Pons (tissue), 1 donor: ENCODE data around the gene UBXN6.

Source experiments
- DNase-seq: peaks from one replicate; pipeline ENCODE4 v3.0.0-alpha.2; 2016; ENCODE audit warnings: low spot score

The UBXN6 gene

GRCh38 chr19:4493929-4494690 is 36.5 kb upstream of the UBXN6 start:
- no peak for DNase-seq

DNA sequence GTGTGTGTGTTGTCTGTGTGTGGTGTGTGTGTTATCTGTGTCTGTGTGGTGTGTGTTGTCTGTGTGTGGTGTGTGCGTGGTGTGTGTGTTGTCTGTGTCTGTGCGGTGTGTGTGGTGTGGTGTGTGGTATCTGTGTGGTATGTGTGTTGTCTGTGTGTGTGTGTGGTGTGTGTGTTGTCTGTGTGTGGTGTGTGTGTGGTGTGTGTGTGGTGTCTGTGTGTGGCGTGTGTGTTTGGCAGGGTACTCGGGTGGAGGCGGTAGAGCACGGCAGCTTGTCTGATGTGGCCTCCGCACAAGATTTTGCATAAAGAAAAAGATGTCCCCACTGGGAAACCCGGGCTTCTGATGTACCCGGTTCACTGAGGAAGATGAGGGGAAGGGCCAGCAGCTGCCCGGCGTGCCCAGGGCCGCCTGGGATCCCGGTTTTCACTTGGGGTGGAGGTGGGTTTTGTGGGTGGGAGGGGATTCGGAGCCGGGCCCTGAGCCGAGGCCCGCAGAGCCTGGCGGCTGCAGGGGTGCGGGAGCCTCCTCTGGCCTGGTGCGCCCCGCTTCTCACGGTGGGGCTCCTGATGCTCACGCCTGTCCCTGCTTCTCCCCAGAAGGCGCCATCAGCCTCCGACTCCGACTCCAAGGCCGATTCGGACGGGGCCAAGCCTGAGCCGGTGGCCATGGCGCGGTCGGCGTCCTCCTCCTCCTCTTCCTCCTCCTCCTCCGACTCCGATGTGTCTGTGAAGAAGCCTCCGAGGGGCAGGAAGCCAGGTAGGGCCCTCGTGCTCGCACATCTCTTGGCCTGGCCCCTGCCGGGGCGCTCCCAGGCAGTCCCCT is 35.7 kb upstream of the UBXN6 start:
- DNase-seq, result no peak

DNA sequence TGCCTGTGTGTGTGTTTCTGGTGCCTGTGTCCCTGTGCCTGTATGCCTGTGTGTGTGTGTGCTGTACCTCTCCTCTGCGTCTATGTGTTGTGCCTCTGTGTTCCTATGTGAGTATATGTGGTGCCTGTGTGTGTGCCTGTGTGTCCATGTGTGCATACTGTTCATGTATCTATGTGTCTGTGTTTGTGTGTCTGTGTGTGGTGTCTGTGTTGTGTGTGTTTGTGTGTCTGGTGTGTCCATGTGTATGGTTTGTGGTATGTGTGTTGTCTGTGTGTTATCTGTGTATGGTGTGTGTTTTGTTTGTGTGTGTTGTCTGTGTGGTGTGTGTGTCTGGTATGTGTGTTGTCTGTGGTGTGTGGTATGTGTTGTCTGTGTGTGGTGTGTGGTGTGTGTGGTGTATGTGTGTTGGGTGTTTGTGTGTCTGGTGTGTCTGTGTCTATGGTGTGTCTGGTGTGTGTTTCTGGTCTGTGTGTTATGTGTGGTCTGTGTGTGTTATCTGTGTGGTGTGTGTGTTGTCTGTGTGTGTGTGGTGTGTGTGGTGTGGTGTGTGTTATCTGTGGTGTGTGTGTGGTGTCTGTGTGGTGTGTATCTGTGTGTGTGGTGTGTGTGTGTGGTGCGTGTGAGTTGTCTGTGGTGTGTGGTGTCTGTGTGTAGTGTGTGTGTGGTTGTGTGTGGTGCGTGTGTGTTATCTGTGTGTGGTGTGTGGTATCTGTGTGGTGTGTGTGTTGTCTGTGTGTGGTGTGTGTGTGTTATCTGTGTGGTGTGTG is 34.9 kb upstream of the UBXN6 start:
- no peak for DNase-seq

- no peak for DNase-seq
Measured at GRCh38 chr19:4491446-4491845, 33.9 kb upstream of the UBXN6 start.

DNA sequence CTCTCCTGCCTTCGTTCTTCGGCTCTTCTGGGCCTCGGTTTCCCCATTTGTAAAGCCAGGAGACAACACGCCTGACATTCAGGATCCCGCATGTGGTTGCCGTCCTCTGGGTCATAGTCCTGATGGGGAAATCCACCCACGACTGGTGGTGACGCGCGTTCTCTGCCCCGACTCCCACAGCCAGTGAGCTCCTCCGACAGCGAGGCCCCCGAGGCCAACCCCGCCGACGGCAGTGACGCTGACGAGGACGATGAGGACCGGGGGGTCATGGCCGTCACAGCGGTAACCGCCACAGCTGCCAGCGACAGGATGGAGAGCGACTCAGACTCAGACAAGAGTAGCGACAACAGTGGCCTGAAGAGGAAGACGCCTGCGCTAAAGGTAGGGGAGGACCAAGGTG is 30.9 kb upstream of the UBXN6 start:
- DNase-seq, result no peak

- no peak for DNase-seq
Measured at GRCh38 chr19:4487572-4487971, 30.0 kb upstream of the UBXN6 start.

GRCh38 chr19:4483385-4483784 is 25.8 kb upstream of the UBXN6 start:
- DNase-seq, result no peak

DNA sequence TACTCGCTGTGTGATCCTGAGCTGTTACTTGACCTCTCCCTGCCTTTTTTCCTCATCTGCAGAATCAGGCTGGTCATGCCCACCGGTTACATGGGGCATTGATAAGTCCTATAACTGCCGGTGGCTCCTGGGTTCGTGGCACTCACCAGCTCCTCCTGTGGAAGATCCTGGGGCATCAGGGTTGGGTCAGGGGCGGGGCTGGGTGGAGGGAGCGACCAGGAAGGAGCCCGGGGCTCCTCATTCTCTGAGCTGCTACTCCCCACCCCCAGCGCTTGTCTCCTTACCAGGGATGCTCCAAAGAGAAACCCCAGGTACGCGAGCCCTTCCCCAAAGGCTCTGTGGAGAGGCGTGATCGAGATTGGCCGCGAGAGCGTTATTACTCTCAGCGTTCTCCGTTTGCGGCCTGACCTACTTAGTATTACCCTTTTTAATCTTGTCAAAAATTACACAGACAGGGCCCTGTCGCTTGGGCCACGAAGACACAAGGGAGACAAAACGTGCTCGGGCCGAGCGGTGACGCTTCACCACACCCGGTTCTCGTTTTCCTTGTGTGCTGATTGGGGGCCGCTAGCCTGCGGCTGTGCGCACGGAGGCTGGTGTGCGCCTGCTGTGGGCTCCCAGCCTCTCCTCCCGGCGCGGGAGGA is 25.2 kb upstream of the UBXN6 start:
- DNase-seq, result no peak

DNA sequence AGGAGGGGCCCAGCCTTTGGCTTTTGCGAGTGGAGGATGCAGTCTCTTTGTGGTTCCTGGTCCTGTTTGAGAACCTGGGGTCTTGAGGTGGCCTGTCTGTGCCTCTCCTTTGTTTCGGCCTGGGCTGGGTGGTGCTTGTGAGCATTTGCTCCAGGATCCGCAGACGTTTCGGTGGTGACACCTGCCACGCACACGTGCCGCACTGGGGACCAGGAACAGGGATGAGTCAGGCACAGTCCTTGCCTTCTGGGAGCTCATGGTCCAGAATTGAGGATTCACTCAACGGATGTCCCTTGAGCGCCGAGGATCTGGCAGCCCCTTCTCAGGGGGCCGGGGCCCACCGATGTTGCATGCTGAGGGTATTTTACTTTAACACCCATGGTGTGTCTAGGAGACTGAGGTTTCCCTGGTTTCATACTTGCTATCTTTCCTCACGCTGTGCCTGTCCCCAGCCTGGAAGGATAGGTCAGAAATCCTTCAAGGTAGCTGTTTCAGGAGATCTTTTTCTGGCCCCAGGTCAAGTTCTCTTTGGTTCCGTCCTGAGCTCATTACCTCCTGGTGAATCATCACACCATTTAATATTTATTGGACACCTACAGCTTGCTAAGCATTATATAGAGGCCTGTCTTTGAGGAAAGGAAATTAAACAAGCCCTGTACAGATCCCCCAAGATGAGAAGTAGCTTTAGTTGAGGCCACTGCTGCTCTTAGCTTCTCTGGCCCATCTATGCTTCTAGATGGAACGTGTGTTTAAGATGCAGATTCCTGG is 19.6 kb upstream of the UBXN6 start:
- DNase-seq, result no peak

- peak; percentile 63 for DNase-seq
Measured at GRCh38 chr19:4474514-4475022, 17.0 kb upstream of the UBXN6 start.

- no peak for DNase-seq
Measured at GRCh38 chr19:4473763-4474513, 16.3 kb upstream of the UBXN6 start.

- DNase-seq, result no peak
Measured at GRCh38 chr19:4473011-4473762, 15.6 kb upstream of the UBXN6 start.

GRCh38 chr19:4472174-4472974 is 14.8 kb upstream of the UBXN6 start, which contains the start of gene HDGFL2:
HDGFL2 (plus strand) TSS chr19:4472297; CDS start chr19:4472351, 54 bp downstream.
- DNase-seq, result no peak

DNA sequence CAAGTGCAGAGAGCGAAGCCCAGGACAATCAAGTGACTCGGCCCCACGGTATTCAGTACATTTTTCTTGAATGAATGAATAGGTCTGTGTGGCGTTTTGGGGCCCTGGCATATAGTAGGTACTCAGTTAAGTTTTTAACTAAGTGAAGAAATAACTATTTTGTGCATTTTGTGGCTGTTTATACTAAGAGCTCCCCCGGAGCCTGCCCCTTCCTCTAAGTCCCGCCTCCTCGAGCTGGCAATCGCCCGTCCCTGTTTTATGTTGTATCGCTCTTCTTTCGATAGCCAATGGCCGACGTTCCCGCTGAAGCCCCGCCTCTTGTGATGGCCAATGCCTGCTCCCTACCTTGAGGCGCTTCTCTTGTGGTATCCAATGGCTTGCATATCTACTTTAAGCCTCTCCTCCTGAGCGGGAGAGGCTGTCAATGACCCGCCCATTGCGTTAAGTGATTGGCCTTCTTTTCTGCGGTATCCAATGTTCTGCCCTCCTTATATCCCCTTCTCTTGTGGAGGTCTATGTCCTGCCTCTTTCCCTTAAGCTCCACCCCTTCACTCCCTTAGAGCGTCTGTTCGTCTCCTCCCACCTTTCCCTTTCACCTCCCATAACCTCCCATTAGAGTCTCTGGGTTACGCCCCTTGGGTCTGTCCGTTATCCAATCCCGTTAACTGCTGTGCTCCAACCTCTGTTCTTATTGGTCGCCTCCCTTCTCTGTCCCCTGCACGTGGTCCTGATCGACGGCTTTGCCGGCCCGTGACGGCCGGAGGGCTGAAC is 14.0 kb upstream of the UBXN6 start:
- DNase-seq, result peak; percentile 100

DNA sequence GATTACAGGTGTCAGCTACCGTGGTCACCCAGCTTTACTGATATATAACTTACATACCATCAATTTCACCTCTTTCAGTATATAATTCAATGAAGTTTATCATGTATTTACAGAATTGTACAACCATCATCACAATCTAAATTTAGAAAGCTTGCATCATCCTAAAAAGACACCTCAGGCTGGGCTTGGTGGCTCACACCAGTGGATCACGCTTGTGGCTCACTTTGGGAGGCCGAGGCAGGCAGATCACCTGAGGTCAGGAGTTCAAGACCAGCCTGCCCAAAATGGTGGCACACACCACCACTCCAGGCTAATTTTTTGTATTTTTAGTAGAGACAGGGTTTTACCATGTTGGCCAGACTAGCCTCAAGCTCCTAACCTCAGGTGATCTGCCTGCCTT is 10.2 kb upstream of the UBXN6 start:
- no peak for DNase-seq

GRCh38 chr19:4464815-4465581 is 7.4 kb upstream of the UBXN6 start:
- DNase-seq, result no peak
